Muscle of arm (tissue), 12 donors: ENCODE measurements around the gene CCDC40. TPM values are rescaled to one million over a fixed set of nuclear protein-coding genes. Genes with fewer than 3 reads are reported as not detected.

Experiments used
- DNase-seq: peaks from one replicate; pipeline ENCODE4 v3.0.0-alpha.2; 2013
- polyA plus RNA-seq, 12 donors: library from polyadenylated mRNA; unstranded; fragments of 120-200 nt; gene quantifications; one replicate each; pipeline ENCODE4 v1.2.1, GENCODE V29; 2013; ENCODE audit not compliant: insufficient read length in 12 of 12

CCDC40 gene
- polyA plus RNA-seq, 12 donors: 3.2 to 9.8 (median 5.0) TPM; not detected in 1

- DNase-seq: no peak
Measured at GRCh38 chr17:80133626-80133970, 97.2 kb downstream of the CCDC40 start.

- no peak for DNase-seq
Measured at GRCh38 chr17:80137131-80137530, 100.7 kb downstream of the CCDC40 start.

GRCh38 chr17:80138856-80139426 lies 102.5 kb downstream of the CCDC40 start:
- no peak for DNase-seq

- DNase-seq: no peak
Measured at GRCh38 chr17:80141463-80142165, 105.2 kb downstream of the CCDC40 start.

GRCh38 chr17:80142929-80143328 lies 106.5 kb downstream of the CCDC40 start:
- no peak for DNase-seq

- DNase-seq: no peak
Measured at GRCh38 chr17:80145076-80146075, 108.9 kb downstream of the CCDC40 start.

- peak; percentile 26 for DNase-seq
Measured at GRCh38 chr17:80146121-80147034, 109.9 kb downstream of the CCDC40 start.

- peak; percentile 100 for DNase-seq
Measured at GRCh38 chr17:80147035-80147822, 110.8 kb downstream of the CCDC40 start, which contains the start of gene EIF4A3. Gene EIF4A3 (minus strand): TSS chr17:80147128. CDS start chr17:80146961, 167 bp downstream.

Other genes with a start within 250 kb of the CCDC40 start
- 10 to 100 TPM in 1 of 12 donors, 1 to 10 TPM in 10, not detected in 1; 3.8 to 17.4 (median 4.5) TPM for gene CBX8, start 239.6 kb upstream of the CCDC40 start, polyA plus RNA-seq
- 10 to 100 TPM in 4 of 12 donors, 1 to 10 TPM in 7, not detected in 1; 5.1 to 19.2 (median 7.3) TPM for gene CBX4, start 197.2 kb upstream of the CCDC40 start, polyA plus RNA-seq
- 10 to 100 TPM in 11 of 12 donors, not detected in 1; 24.9 to 35.8 (median 27.8) TPM for gene TBC1D16, start 770 bp upstream of the CCDC40 start, polyA plus RNA-seq
- gene GAA, start 64.9 kb downstream of the CCDC40 start, polyA plus RNA-seq: 10 to 100 TPM in 11 of 12 donors, not detected in 1; 17.8 to 38.2 (median 27.4) TPM
- 10 to 100 TPM in 11 of 12 donors, not detected in 1; 52.8 to 87.0 (median 64.8) TPM for gene EIF4A3, start 110.5 kb downstream of the CCDC40 start, polyA plus RNA-seq
- 1 to 10 TPM in 4 of 12 donors, under 1 TPM in 6, not detected in 2; 0.31 to 4.5 (median 0.88) TPM for gene CARD14, start 133.4 kb downstream of the CCDC40 start, polyA plus RNA-seq
- gene SGSH, start 183.7 kb downstream of the CCDC40 start, polyA plus RNA-seq: 10 to 100 TPM in 11 of 12 donors, not detected in 1; 16.9 to 36.6 (median 19.9) TPM
- gene SLC26A11, start 183.8 kb downstream of the CCDC40 start, polyA plus RNA-seq: 10 to 100 TPM in 3 of 12 donors, 1 to 10 TPM in 8, not detected in 1; 6.3 to 16.7 (median 8.8) TPM
- 10 to 100 TPM in 11 of 12 donors, not detected in 1; 27.9 to 64.9 (median 35.8) TPM for gene RNF213, start 224.2 kb downstream of the CCDC40 start, polyA plus RNA-seq